Astrocyte (in vitro differentiated cells and primary cell): ENCODE results near the gene GALNT18.

Experiments
- EZH2 ChIP-seq: IDR thresholded peaks from 2 replicates; pipeline ENCODE4 v1.6.1; 2012; ENCODE audit warnings: mild to moderate bottlenecking, low read length, inconsistent platforms; ENCODE audit not compliant: insufficient read depth
- TF ChIP-seq, protein P1 (sequence below): IDR thresholded peaks from 2 replicates; pipeline ENCODE4 v1.5.1; 2011; ENCODE audit warnings: low read depth, mild to moderate bottlenecking, inconsistent platforms, low read length, moderate library complexity; ENCODE audit not compliant: insufficient read depth

DNA sequence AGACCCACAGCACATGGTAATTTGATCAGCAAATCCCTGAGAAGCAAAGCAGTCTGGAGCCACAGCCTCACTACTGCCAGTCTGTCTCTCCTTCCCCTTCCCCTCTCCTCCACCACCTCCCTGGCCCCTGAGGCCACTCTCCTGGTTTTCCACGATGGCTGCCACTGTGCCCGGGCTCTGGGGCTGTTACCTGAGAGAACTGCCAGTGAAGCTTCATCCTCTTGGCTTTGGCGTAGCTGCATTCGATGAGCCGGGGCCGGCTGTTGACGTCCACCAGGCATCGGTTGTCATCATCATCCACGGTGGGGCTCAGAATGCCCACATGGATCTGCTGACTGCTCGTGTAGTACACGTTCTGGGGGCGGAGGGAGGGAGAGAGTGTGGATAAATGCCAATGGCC, 329.0 kb downstream of the GALNT18 start:
- TF ChIP-seq, protein P1, sequence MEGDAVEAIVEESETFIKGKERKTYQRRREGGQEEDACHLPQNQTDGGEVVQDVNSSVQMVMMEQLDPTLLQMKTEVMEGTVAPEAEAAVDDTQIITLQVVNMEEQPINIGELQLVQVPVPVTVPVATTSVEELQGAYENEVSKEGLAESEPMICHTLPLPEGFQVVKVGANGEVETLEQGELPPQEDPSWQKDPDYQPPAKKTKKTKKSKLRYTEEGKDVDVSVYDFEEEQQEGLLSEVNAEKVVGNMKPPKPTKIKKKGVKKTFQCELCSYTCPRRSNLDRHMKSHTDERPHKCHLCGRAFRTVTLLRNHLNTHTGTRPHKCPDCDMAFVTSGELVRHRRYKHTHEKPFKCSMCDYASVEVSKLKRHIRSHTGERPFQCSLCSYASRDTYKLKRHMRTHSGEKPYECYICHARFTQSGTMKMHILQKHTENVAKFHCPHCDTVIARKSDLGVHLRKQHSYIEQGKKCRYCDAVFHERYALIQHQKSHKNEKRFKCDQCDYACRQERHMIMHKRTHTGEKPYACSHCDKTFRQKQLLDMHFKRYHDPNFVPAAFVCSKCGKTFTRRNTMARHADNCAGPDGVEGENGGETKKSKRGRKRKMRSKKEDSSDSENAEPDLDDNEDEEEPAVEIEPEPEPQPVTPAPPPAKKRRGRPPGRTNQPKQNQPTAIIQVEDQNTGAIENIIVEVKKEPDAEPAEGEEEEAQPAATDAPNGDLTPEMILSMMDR = no peak
- TF ChIP-seq EZH2 = no peak
